Smooth muscle cell (in vitro differentiated cells): ENCODE data around the gene CYP4F11. TPM values are rescaled to one million over a fixed set of nuclear protein-coding genes. Genes with fewer than 3 reads are reported as not detected.
"Not testable (repeated sequence)": the region's sequence is repeated elsewhere in the genome, so short reads cannot be mapped to it uniquely, and the experiment has no call there.

ENCODE experiments used
- DNase-seq: peaks from one replicate; lab custom pipeline; 2025; ENCODE audit not compliant: unreplicated experiment; lab: John Stamatoyannopoulos, UW
- H2AFZ ChIP-seq: fragments of 200-600 bp; sonication (generic); 2 replicates; pipeline ENCODE4 v1.6.0; 2016; ENCODE audit warnings: antibody characterized with exemption, low read depth, mild to moderate bottlenecking
- H3F3A ChIP-seq: fragments of 200-600 bp; sonication (generic); 2 replicates; pipeline ENCODE4 v1.6.0; 2017; ENCODE audit warnings: antibody characterized with exemption, low read depth
- H3K27ac ChIP-seq: fragments of 200-600 bp; sonication (generic); 2 replicates; pipeline ENCODE4 v1.5.1; 2016; ENCODE audit warnings: low read depth, mild to moderate bottlenecking
- H3K27me3 ChIP-seq: fragments of 200-600 bp; sonication (generic); 2 replicates; pipeline ENCODE4 v1.6.1; 2016; ENCODE audit warnings: low read depth, mild to moderate bottlenecking
- H3K36me3 ChIP-seq: fragments of 200-600 bp; sonication (generic); 2 replicates; pipeline ENCODE4 v1.5.1; 2016; ENCODE audit warnings: low read depth
- H3K4me1 ChIP-seq: fragments of 200-600 bp; sonication (generic); 2 replicates; pipeline ENCODE4 v1.5.1; 2016; ENCODE audit warnings: low read depth
- H3K4me2 ChIP-seq: fragments of 200-600 bp; sonication (generic); 2 replicates; pipeline ENCODE4 v1.6.0; 2016; ENCODE audit warnings: mild to moderate bottlenecking
- H3K4me3 ChIP-seq: fragments of 200-600 bp; sonication (generic); 2 replicates; pipeline ENCODE4 v1.5.1; 2016; ENCODE audit warnings: mild to moderate bottlenecking
- H3K79me2 ChIP-seq: fragments of 200-600 bp; sonication (generic); 2 replicates; pipeline ENCODE4 v1.6.0; 2016; ENCODE audit warnings: low read depth, mild to moderate bottlenecking
- H3K9ac ChIP-seq: fragments of 200-600 bp; sonication (generic); 2 replicates; pipeline ENCODE4 v1.6.0; 2016; ENCODE audit warnings: low read depth
- H3K9me3 ChIP-seq: fragments of 200-600 bp; sonication (generic); replicated peaks from 2 replicates; pipeline ENCODE4 v1.5.1; 2016; ENCODE audit warnings: low read depth
- H4K20me1 ChIP-seq: fragments of 200-600 bp; sonication (generic); 2 replicates; pipeline ENCODE4 v1.6.0; 2016; ENCODE audit warnings: low read depth
- WGBS: methylation state at CpG from one replicate; pipeline ENCODE4 v1.1.7; 2016; ENCODE audit warnings: low lambda C conversion rate; 5-methylcytosine and 5-hydroxymethylcytosine counted together
- polyA plus RNA-seq: library from polyadenylated mRNA; unstranded; fragments of >200 nt; fragmentation: Nextera tagmentation; extraction: Ambion mirVana; gene quantifications from 2 replicates; pipeline ENCODE4 v1.2.1, GENCODE V29; 2016
- total RNA-seq: library from RNA; depleted of rRNA; stranded (reverse); fragments of >200 nt; gene quantifications from 2 replicates; pipeline ENCODE4 v1.2.3, GENCODE V29; 2014
- TF ChIP-seq, protein P1 (sequence below): fragments of 200-600 bp; sonication (generic); IDR thresholded peaks from 2 replicates; pipeline ENCODE4 v1.5.1; 2017; ENCODE audit warnings: borderline replicate concordance, mild to moderate bottlenecking, antibody characterized with exemption; ENCODE audit not compliant: insufficient read depth, poor library complexity, severe bottlenecking

CYP4F11 gene
- total and polyA plus RNA-seq, 2 experiments from 2014 or later, result not detected

DNA sequence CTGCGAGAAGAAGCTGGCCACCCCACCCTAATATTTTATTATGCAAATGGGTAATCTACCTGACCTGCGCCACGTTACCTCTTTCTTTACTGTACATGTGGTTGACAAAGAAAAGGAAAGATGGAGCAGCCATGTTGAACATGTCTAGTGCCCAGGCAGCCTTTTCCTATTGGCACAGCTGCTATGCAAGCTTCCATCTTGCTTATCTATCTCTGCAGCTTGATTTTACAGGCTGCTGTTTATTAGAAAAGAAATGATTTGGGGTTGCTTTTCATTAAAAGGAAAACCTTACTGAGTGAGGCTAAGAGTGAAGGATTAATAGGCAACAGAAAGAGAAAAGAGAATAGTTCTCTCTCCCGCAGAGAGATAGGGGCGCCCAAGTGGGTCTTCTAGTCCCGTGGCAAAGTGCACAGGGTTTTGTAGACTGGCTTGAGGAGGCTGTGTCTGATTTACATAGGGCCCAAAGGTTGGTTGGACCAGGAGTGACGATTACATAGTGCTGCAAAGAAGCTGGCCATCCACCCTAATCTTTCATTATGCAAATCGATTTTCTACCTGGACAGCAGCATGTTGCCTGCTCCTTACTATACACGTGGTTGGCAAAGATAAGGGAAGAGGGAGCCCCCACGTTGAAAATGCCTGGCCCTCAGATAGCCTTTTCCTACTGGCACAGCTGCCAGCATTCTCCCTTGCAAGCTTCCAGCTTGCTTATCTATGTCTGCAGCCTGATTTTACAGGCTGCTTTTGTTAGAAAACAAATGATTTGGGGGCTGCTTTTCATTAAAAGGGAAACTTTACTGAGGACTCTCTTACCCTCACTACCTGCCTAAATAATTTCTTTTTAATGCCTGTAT is 42.7 kb upstream of the CYP4F11 start:
- Histone ChIP-seq H3K9ac (no peak overlapping the region), H3K79me2 (no peaks in the 10 kb centered on the region), H3K4me2 (no peak overlapping the region), H3K4me3 (no peak overlapping the region), H3K4me1 (no peaks in the 10 kb centered on the region), H3F3A (no peaks in the 10 kb centered on the region), H3K27ac (no peak overlapping the region), H3K9me3 (no peaks in the 10 kb centered on the region), H2AFZ (no peak overlapping the region), H3K27me3 (no peaks in the 10 kb centered on the region), H3K36me3 (no peaks in the 10 kb centered on the region), H4K20me1 (no peaks in the 10 kb centered on the region)
- WGBS, result 41% methylated on average over 10 of the region's 10 CpGs
- TF ChIP-seq, protein P1, sequence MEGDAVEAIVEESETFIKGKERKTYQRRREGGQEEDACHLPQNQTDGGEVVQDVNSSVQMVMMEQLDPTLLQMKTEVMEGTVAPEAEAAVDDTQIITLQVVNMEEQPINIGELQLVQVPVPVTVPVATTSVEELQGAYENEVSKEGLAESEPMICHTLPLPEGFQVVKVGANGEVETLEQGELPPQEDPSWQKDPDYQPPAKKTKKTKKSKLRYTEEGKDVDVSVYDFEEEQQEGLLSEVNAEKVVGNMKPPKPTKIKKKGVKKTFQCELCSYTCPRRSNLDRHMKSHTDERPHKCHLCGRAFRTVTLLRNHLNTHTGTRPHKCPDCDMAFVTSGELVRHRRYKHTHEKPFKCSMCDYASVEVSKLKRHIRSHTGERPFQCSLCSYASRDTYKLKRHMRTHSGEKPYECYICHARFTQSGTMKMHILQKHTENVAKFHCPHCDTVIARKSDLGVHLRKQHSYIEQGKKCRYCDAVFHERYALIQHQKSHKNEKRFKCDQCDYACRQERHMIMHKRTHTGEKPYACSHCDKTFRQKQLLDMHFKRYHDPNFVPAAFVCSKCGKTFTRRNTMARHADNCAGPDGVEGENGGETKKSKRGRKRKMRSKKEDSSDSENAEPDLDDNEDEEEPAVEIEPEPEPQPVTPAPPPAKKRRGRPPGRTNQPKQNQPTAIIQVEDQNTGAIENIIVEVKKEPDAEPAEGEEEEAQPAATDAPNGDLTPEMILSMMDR, result no peak
- no peak for DNase-seq

DNA sequence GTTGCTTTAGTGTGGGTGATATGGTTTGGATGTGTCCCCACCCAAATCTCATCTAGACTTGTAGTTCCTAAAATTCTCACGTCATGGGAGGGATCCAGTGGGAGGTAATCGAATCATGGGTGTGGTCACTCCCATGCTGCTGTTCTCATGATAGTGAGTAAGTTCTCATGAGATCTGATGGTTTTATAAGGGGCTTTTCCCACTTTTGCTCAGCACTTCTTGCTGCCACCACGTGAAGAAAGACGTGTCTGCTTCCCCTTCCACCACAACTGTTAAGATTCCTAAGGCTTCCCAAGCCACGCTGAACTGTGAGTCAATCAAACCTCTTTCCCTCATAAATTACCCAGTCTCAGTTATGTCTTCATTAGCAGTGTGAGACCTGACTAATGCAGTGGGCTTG is 40.5 kb upstream of the CYP4F11 start:
- Histone ChIP-seq H3K4me2 (no peak overlapping the region), H3K9me3 (no peaks in the 10 kb centered on the region), H3K9ac (no peak overlapping the region), H4K20me1 (no peaks in the 10 kb centered on the region), H2AFZ (no peak overlapping the region), H3K4me3 (no peak overlapping the region), H3K79me2 (no peaks in the 10 kb centered on the region), H3K4me1 (no peaks in the 10 kb centered on the region), H3F3A (no peaks in the 10 kb centered on the region), H3K27me3 (no peaks in the 10 kb centered on the region), H3K36me3 (no peaks in the 10 kb centered on the region), H3K27ac (no peak overlapping the region)
- TF ChIP-seq, protein P1, result no peak
- DNase-seq, result no peak
- WGBS, result 40% methylated on average over 5 of the region's 5 CpGs

DNA sequence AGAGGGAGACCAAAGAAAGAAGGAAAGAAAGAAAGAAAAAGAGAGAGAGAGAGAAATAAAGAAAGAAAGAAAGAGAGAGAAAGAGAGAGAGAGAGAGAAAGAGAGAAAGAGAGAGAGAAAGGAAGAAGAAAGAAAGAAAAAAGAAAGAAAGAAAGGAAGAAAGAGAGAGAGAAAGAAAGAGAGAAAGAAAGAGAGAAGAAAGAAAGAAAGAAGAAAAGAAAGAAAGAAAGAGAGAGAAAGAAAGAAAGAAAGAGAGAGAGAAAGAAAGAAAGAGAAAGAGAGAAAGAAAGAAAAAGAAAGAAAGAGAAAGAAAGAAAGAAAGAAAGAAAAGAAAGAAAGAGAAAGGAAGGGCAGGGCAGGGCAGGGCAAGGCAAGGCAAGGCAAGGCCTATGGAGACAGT is 37.7 kb upstream of the CYP4F11 start:
- not testable (repeated sequence) for H3K27ac ChIP-seq, H3K36me3 ChIP-seq, H3K27me3 ChIP-seq, H3K9me3 ChIP-seq, DNase-seq, H4K20me1 ChIP-seq, H3K4me3 ChIP-seq, H3K4me2 ChIP-seq, H3K4me1 ChIP-seq, H3F3A ChIP-seq, H3K79me2 ChIP-seq, H3K9ac ChIP-seq, H2AFZ ChIP-seq

DNA sequence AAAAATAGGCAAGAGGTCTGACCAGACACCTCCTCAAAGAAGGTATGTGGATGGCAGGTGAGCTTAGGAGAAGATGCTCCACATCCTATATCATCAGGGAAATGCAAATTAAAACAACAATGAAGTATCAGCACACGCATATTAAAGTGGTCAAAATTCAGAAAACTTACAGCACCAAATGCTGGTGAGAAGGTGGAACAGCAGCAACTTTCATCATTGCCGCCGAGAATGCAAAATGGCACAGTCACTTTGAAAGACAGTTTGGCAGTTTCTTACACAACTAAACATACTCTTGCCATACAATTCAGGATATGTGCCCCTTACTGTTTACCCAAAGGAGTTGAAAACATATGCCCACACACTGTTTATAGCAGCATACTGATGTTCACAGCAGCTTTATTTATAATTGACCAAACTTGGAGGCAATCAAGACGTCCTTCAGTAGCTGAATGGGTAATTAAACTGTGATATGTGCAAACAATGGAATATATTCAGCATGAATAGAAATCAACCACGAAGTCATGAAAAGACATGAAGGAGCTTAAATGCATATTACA is 37.0 kb upstream of the CYP4F11 start:
- Histone ChIP-seq H3K4me3 (no peak overlapping the region), H3K27me3 (no peaks in the 10 kb centered on the region), H3K4me2 (no peak overlapping the region), H2AFZ (no peak overlapping the region), H3K9me3 (no peaks in the 10 kb centered on the region), H3K79me2 (no peaks in the 10 kb centered on the region), H3K27ac (no peak overlapping the region), H3K4me1 (no peaks in the 10 kb centered on the region), H3K36me3 (no peaks in the 10 kb centered on the region), H3F3A (no peaks in the 10 kb centered on the region), H3K9ac (no peak overlapping the region), H4K20me1 (no peaks in the 10 kb centered on the region)
- DNase-seq, result no peak
- TF ChIP-seq, protein P1, result no peak
- 62% methylated on average over 5 of the region's 5 CpGs for WGBS
